GM19468 (cell line): Measurements from ENCODE around the gene CBLL2.
"Not testable (repeated sequence)": the region's sequence is repeated elsewhere in the genome, so short reads cannot be mapped to it uniquely, and the experiment has no call there.

Source experiments
- ATAC-seq: cut with Tn5 transposase; IDR thresholded peaks from one replicate; pipeline ENCODE4 v1.9.1; 2021; ENCODE audit warnings: mild to moderate bottlenecking, moderate library complexity, moderate number of reproducible peaks; ENCODE audit not compliant: unreplicated experiment; ENCODE audit errors: extremely low read depth

Gene CBLL2

GRCh38 chrX:22272613-22273012 lies at the start of gene CBLL2:
CBLL2 (plus strand) TSS chrX:22272913; CDS start chrX:22272992, 79 bp downstream.
- no peak for ATAC-seq

- ATAC-seq, result no peak
Measured at GRCh38 chrX:22234380-22234779, 38.3 kb upstream of the CBLL2 start.

GRCh38 chrX:22237479-22237878 lies 35.2 kb upstream of the CBLL2 start:
- ATAC-seq, result no peak

- ATAC-seq, result no peak
Measured at GRCh38 chrX:22246620-22247019, 26.1 kb upstream of the CBLL2 start.

GRCh38 chrX:22247169-22247568 lies 25.5 kb upstream of the CBLL2 start:
- no peak for ATAC-seq

GRCh38 chrX:22248401-22248800 lies 24.3 kb upstream of the CBLL2 start:
- no peak for ATAC-seq

- ATAC-seq, result no peak
Measured at GRCh38 chrX:22249371-22249770, 23.3 kb upstream of the CBLL2 start.

GRCh38 chrX:22268706-22269105 lies 4.0 kb upstream of the CBLL2 start:
- ATAC-seq, result no peak

GRCh38 chrX:22273714-22274317 lies 1.1 kb downstream of the CBLL2 start:
- ATAC-seq, result no peak

GRCh38 chrX:22276781-22277180 lies 4.1 kb downstream of the CBLL2 start:
- ATAC-seq, result no peak

- ATAC-seq, result no peak
Measured at GRCh38 chrX:22278375-22278774, 5.7 kb downstream of the CBLL2 start.

GRCh38 chrX:22289209-22289608 lies 16.5 kb downstream of the CBLL2 start:
- not testable (repeated sequence) for ATAC-seq

- no peak for ATAC-seq
Measured at GRCh38 chrX:22296871-22297270, 24.2 kb downstream of the CBLL2 start.

- ATAC-seq, result no peak
Measured at GRCh38 chrX:22300130-22300529, 27.4 kb downstream of the CBLL2 start.

- no peak for ATAC-seq
Measured at GRCh38 chrX:22310779-22311178, 38.1 kb downstream of the CBLL2 start.

GRCh38 chrX:22313766-22314165 lies 41.1 kb downstream of the CBLL2 start:
- ATAC-seq, result no peak

GRCh38 chrX:22314211-22314610 lies 41.5 kb downstream of the CBLL2 start:
- ATAC-seq, result no peak

- no peak for ATAC-seq
Measured at GRCh38 chrX:22314692-22315091, 42.0 kb downstream of the CBLL2 start.

GRCh38 chrX:22315151-22315550 lies 42.4 kb downstream of the CBLL2 start:
- no peak for ATAC-seq

- no peak for ATAC-seq
Measured at GRCh38 chrX:22320236-22320873, 47.6 kb downstream of the CBLL2 start.

- no peak for ATAC-seq
Measured at GRCh38 chrX:22323541-22323940, 50.8 kb downstream of the CBLL2 start.
